H1 (cell line): ENCODE data around the gene TRAF5. TPM values are rescaled to one million over a fixed set of nuclear protein-coding genes. Genes with fewer than 3 reads are reported as not detected.

Source experiments
- CTCF ChIA-PET: fragments of 300-600 bp; sonication (Branson Sonifier 250); formaldehyde crosslinking; loops from one replicate; lab custom pipeline; 2021; ENCODE audit not compliant: partially characterized antibody; lab: Charles Lee
- POLR2A ChIA-PET: fragments of 300-600 bp; sonication (Branson Sonifier 250); formaldehyde crosslinking; loops from one replicate; lab custom pipeline; 2021; ENCODE audit warnings: inconsistent platforms; ENCODE audit not compliant: partially characterized antibody; lab: Charles Lee
- DNase-seq, 2 experiments: peaks; one replicate each; pipeline versions ENCODE4 v3.0.0 to v3.0.0-alpha.2; 2010 to 2022; ENCODE audit warnings: low spot score in 2 of 2, low read depth in 1 of 2, mixed read lengths in 1 of 2
- FAIRE-seq: peaks from 2 replicates; lab custom pipeline; 2011; peaks lifted over from hg19 to GRCh38; lab: Jason Lieb, UNC
- H2AFZ ChIP-seq: 2 replicates; pipeline ENCODE4 v1.8.1; 2012; ENCODE audit warnings: low read length, inconsistent platforms
- H2AK5ac ChIP-seq: 2 replicates; pipeline ENCODE4 v1.6.1; 2013; ENCODE audit warnings: low read depth, low read length
- H2BK120ac ChIP-seq: replicated peaks from 2 replicates; pipeline ENCODE3; 2013; ENCODE audit warnings: low read depth, low read length, inconsistent platforms
- H2BK12ac ChIP-seq: 2 replicates; pipeline ENCODE4 v1.6.1; 2013; ENCODE audit warnings: low read depth, low read length
- H2BK15ac ChIP-seq: 2 replicates; pipeline ENCODE4 v1.6.1; 2013; ENCODE audit warnings: low read length
- H2BK20ac ChIP-seq: 2 replicates; pipeline ENCODE4 v1.6.1; 2013; ENCODE audit warnings: low read length
- H2BK5ac ChIP-seq: 2 replicates; pipeline ENCODE4 v1.6.1; 2013; ENCODE audit warnings: low read depth, low read length
- H3K14ac ChIP-seq: 2 replicates; pipeline ENCODE4 v1.6.1; 2013; ENCODE audit warnings: inconsistent platforms; ENCODE audit not compliant: insufficient read length
- H3K18ac ChIP-seq: 2 replicates; pipeline ENCODE4 v1.6.1; 2013; ENCODE audit warnings: low read length; ENCODE audit errors: extremely low read depth
- H3K23ac ChIP-seq: 2 replicates; pipeline ENCODE4 v1.6.1; 2013; ENCODE audit warnings: inconsistent platforms; ENCODE audit not compliant: insufficient read length
- H3K23me2 ChIP-seq: 2 replicates; pipeline ENCODE4 v1.6.1; 2013; ENCODE audit warnings: low read depth, low read length
- H3K27ac ChIP-seq: 2 replicates; pipeline ENCODE4 v1.6.1; 2011; ENCODE audit warnings: low read depth, low read length, inconsistent platforms
- H3K27me3 ChIP-seq, 4 experiments: replicated peaks in 1 of 4; 1 replicate in 1 of 4; 2 replicates in 3 of 4; pipeline versions ENCODE4 v1.6.1 to v1.8.1; 2011 to 2013; ENCODE audit warnings: low read length in 3 of 4, mild to moderate bottlenecking in 3 of 4, inconsistent platforms in 2 of 4, mixed read lengths in 2 of 4, moderate library complexity in 1 of 4; ENCODE audit not compliant: control insufficient read depth in 3 of 4, insufficient read depth in 3 of 4; ENCODE audit errors: extremely low read depth in 1 of 4
- H3K36me3 ChIP-seq, 4 experiments: 2 replicates each; pipeline versions ENCODE4 v1.6.1 to v1.8.1; 2011 to 2013; ENCODE audit warnings: mild to moderate bottlenecking in 4 of 4, low read length in 3 of 4, moderate library complexity in 2 of 4, control low read depth in 1 of 4, inconsistent platforms in 1 of 4; ENCODE audit not compliant: insufficient read depth in 4 of 4, control insufficient read depth in 2 of 4
- H3K4ac ChIP-seq: replicated peaks from 2 replicates; pipeline ENCODE3; 2013; ENCODE audit warnings: low read length, low read depth, mixed read lengths, inconsistent platforms; ENCODE audit not compliant: insufficient read length
- H3K4me1 ChIP-seq, 4 experiments: replicated peaks in 1 of 4; 1 replicate in 1 of 4; 2 replicates in 3 of 4; pipeline versions ENCODE4 v1.6.1 to v1.8.1; 2011 to 2013; ENCODE audit warnings: low read length in 3 of 4, inconsistent platforms in 2 of 4, mixed read lengths in 1 of 4; ENCODE audit not compliant: insufficient read depth in 4 of 4, control insufficient read depth in 3 of 4
- H3K4me2 ChIP-seq, 2 experiments: 2 replicates each; pipeline versions ENCODE4 v1.6.1 to v1.8.1; 2011 to 2013; ENCODE audit warnings: low read depth in 2 of 2, low read length in 2 of 2, control low read depth in 1 of 2, inconsistent platforms in 1 of 2, mild to moderate bottlenecking in 1 of 2; ENCODE audit not compliant: insufficient read depth in 1 of 2
- H3K4me3 ChIP-seq, 4 experiments: fragments of 200-600, 300-600 bp in 1 of 4; sonication (generic), shearing (Covaris generic), sonication (Bioruptor Twin) in 1 of 4; 2 replicates each; pipeline versions ENCODE4 v1.5.1 to v1.8.1; 2011 to 2016; ENCODE audit warnings: low read length in 4 of 4, low read depth in 3 of 4, control low read depth in 2 of 4, inconsistent platforms in 2 of 4, mild to moderate bottlenecking in 2 of 4, mixed read lengths in 1 of 4, moderate library complexity in 1 of 4; ENCODE audit not compliant: insufficient read depth in 2 of 4; ENCODE audit errors: extremely low read depth in 1 of 4
- H3K56ac ChIP-seq: replicated peaks from 2 replicates; pipeline ENCODE3; 2013; ENCODE audit warnings: low read depth, mild to moderate bottlenecking, mixed read lengths, low read length, inconsistent platforms; ENCODE audit not compliant: insufficient read length
- H3K79me1 ChIP-seq: 2 replicates; pipeline ENCODE4 v1.6.1; 2013; ENCODE audit warnings: low read depth, low read length, control low read depth
- H3K79me2 ChIP-seq, 2 experiments: 2 replicates each; pipeline versions ENCODE4 v1.6.1 to v1.8.1; 2012 to 2013; ENCODE audit warnings: low read length in 2 of 2, mild to moderate bottlenecking in 2 of 2, inconsistent platforms in 1 of 2; ENCODE audit not compliant: insufficient read depth in 2 of 2, control insufficient read depth in 1 of 2
- H3K9ac ChIP-seq, 4 experiments: replicated peaks in 1 of 4; 1 replicate in 1 of 4; 2 replicates in 3 of 4; pipeline versions ENCODE4 v1.6.1 to v1.8.1; 2011 to 2013; ENCODE audit warnings: low read depth in 3 of 4, low read length in 3 of 4, control low read depth in 2 of 4, mild to moderate bottlenecking in 2 of 4, moderate library complexity in 2 of 4, inconsistent platforms in 1 of 4; ENCODE audit errors: extremely low read depth in 1 of 4
- H3K9me3 ChIP-seq, 2 experiments: 2 replicates each; pipeline versions ENCODE4 v1.6.1 to v1.8.1; 2012 to 2013; ENCODE audit warnings: mild to moderate bottlenecking in 2 of 2, moderate library complexity in 2 of 2, control low read depth in 1 of 2, inconsistent platforms in 1 of 2, low read depth in 1 of 2, low read length in 1 of 2, mixed read lengths in 1 of 2; ENCODE audit not compliant: insufficient read depth in 2 of 2
- H4K20me1 ChIP-seq, 2 experiments: replicated peaks in 1 of 2; 2 replicates each; pipeline versions ENCODE3 to v1.8.1; 2011 to 2013; ENCODE audit warnings: inconsistent platforms in 2 of 2, low read length in 2 of 2, mild to moderate bottlenecking in 1 of 2; ENCODE audit not compliant: insufficient read depth in 2 of 2, control insufficient read depth in 1 of 2
- H4K5ac ChIP-seq: 2 replicates; pipeline ENCODE4 v1.6.1; 2013; ENCODE audit warnings: low read length, low read depth, mixed read lengths, inconsistent platforms; ENCODE audit not compliant: insufficient read length
- H4K8ac ChIP-seq: 2 replicates; pipeline ENCODE4 v1.8.0; 2013; ENCODE audit warnings: mild to moderate bottlenecking, moderate library complexity, low read length, inconsistent platforms; ENCODE audit not compliant: insufficient read depth; ENCODE audit errors: extremely low read depth
- H4K91ac ChIP-seq: replicated peaks from 2 replicates; pipeline ENCODE3; 2013; ENCODE audit warnings: low read length, mixed read lengths, inconsistent platforms; ENCODE audit not compliant: insufficient read length
- BCL11A ChIP-seq, 2 experiments: IDR thresholded peaks; one replicate each; pipeline ENCODE4 v1.6.1; 2011; ENCODE audit warnings: low read depth in 2 of 2, low read length in 2 of 2, mild to moderate bottlenecking in 2 of 2
- HDAC2 ChIP-seq, 2 experiments: fragments of 300-600 bp in 1 of 2; sonication (generic) in 1 of 2; IDR thresholded peaks; 2 replicates each; pipeline ENCODE4 v1.6.1; 2011 to 2012; ENCODE audit warnings: low read depth in 2 of 2, low read length in 2 of 2, mild to moderate bottlenecking in 2 of 2, moderate library complexity in 2 of 2, borderline replicate concordance in 1 of 2, inconsistent platforms in 1 of 2
- POLR2AphosphoS5 ChIP-seq: IDR thresholded peaks from 2 replicates; pipeline ENCODE4 v1.6.1; 2011; ENCODE audit warnings: low read depth, low read length
- SAP30 ChIP-seq: fragments of 300-600 bp; sonication (generic); IDR thresholded peaks from 2 replicates; pipeline ENCODE4 v1.7.1; 2012; ENCODE audit warnings: low read length, moderate library complexity, mild to moderate bottlenecking, inconsistent platforms; ENCODE audit not compliant: insufficient read depth, insufficient replicate concordance
- WGBS, 2 experiments: shearing (Covaris generic) in 1 of 2; methylation state at CpG; one replicate each; pipeline versions ENCODE4 v1.1.6 to v1.1.7; 2013 to 2015; ENCODE audit warnings: low lambda C conversion rate in 2 of 2, mixed read lengths in 2 of 2, inconsistent platforms in 1 of 2, low coverage in 1 of 2, missing lambda C conversion rate in 1 of 2; ENCODE audit not compliant: insufficient replicate concordance in 2 of 2, insufficient coverage in 1 of 2, insufficient read length in 1 of 2; ENCODE audit errors: extremely low coverage in 1 of 2, missing lambda C conversion rate in 1 of 2; 5-methylcytosine and 5-hydroxymethylcytosine counted together
- polyA plus RNA-seq, 7 experiments: library from polyadenylated mRNA; depleted of rRNA in 3 of 7; stranded (reverse) in 5 of 7; unstranded in 2 of 7; fragments of >200 nt in 5 of 7; fragments of 200-250 nt in 2 of 7; gene quantifications; 1 replicate in 5 of 7; 2 replicates in 1 of 7; 4 replicates in 1 of 7; pipeline versions ENCODE4 v1.2.1 to v1.2.3, GENCODE V29; 2011 to 2013; ENCODE audit warnings: missing spikeins in 2 of 7, mixed read lengths in 2 of 7
- total RNA-seq: library from RNA; stranded (reverse); fragmentation: NEBNext Ultra II Directional; extraction: Animal tissue kit (Norgen Biotek cat#: 25700); gene quantifications from 2 replicates; pipeline ENCODE4 v1.2.1, GENCODE V29; 2021
- TF ChIP-seq, protein P1 (sequence below): IDR thresholded peaks from 2 replicates; pipeline ENCODE4 v1.6.1; 2011; ENCODE audit warnings: low read length, improper control_type of control experiment

TRAF5 gene
- total and polyA plus RNA-seq, 2 of the 8 experiments (the other 6 are each of a cell fraction or from before 2014, with no cell fraction given) = 13.0 to 17.1 TPM

DNA sequence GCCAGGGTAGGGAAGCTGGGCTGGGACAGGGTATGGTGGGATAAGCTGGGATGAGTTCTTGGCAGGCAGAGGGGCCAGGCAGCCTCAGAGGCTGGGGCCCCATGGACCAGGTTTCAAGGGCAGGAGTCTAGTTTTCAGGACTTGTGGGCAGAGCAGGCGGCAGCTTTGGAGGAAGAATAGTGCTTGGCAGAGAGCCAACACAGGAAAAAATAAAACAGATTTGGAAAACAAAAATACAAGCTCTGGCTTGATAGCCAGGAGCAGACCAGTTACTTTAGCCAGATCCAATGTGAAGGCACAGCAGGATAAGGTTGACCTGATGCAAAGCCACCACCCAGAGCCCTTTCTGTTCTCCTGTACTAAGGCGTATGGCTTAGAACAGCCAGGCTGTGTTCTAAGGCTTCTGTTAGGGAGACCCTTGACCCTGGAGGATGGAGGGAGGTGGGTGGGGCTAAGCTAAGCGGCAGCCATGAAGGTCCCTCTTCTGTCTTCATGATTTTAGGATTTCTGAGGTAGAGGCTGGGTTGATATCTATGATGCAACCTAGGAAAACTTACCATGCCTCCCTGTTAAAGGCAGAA is 5.5 kb downstream of the TRAF5 start:
- Histone ChIP-seq H3K27ac (no peak overlapping the region), H3K23ac (no peak overlapping the region), H3K4me2 (no peak overlapping the region), H3K23me2 (peaks cover under 1% of the 10 kb centered on the region; the same call in 1 of the 2 replicates), H2BK15ac (peak overlapping the region; percentile 77; the same call in 1 of the 2 replicates), H3K18ac (no peak overlapping the region), H3K56ac (no peak overlapping the region)
- POLR2A ChIA-PET = no interaction called here
- TF ChIP-seq, protein P1, sequence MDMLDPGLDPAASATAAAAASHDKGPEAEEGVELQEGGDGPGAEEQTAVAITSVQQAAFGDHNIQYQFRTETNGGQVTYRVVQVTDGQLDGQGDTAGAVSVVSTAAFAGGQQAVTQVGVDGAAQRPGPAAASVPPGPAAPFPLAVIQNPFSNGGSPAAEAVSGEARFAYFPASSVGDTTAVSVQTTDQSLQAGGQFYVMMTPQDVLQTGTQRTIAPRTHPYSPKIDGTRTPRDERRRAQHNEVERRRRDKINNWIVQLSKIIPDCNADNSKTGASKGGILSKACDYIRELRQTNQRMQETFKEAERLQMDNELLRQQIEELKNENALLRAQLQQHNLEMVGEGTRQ = no peak
- no peak for TF ChIP-seq HDAC2 (IDR thresholded peaks at IDR 0.05; ENCODE audit: borderline replicate concordance in 1 of 2, low read depth in 2 of 2, low read length in 2 of 2)
- no peak for TF ChIP-seq POLR2AphosphoS5
- TF ChIP-seq BCL11A (IDR thresholded peaks at IDR 0.05; ENCODE audit: low read depth in 2 of 2, low read length in 2 of 2) = no peak
- TF ChIP-seq SAP30 = no peak
- TF ChIP-seq, all 59 proteins: peak for 0
- H2AK5ac ChIP-seq = no peak overlapping the region
- peaks cover 0 to 4% of the 10 kb centered on the region in 2 experiments for H4K20me1 ChIP-seq
- H2BK20ac ChIP-seq = no peak overlapping the region
- H4K8ac ChIP-seq = no peak overlapping the region
- CTCF ChIA-PET = interaction anchor here (1.0 to 1.5 kb wide), 6 partner anchors 9 to 183 kb away, joined by 3 to 5 read pairs (median 4); no protein-coding TSS in a partner anchor
- no peak overlapping the region for H4K5ac ChIP-seq
- no peaks in the 10 kb centered on the region for H3K9me3 ChIP-seq
- H3K9ac ChIP-seq = no peak overlapping the region
- H3K27me3 ChIP-seq = no peaks in the 10 kb centered on the region; a peak in 3 of 7 replicates
- peaks cover 20% of the 10 kb centered on the region for H3K79me1 ChIP-seq
- H2BK120ac ChIP-seq = no peak overlapping the region
- H3K14ac ChIP-seq = no peak overlapping the region
- WGBS, 2 experiments = 90% methylated on average over 3 of the region's 3 CpGs; no CpG with 5 or more reads in 1 of the 2 experiments
- peak in 1 of 2 experiments; percentile 38 for DNase-seq
- no peak overlapping the region for H3K4ac ChIP-seq
- H3K36me3 ChIP-seq = no peaks in the 10 kb centered on the region
- H3K4me1 ChIP-seq = peaks cover 14 to 28% (median 26%) of the 10 kb centered on the region in 4 experiments
- H2AFZ ChIP-seq = no peak overlapping the region
- no peak for FAIRE-seq
- H3K4me3 ChIP-seq = no peak overlapping the region
- peaks cover 0 to 83% of the 10 kb centered on the region in 2 experiments; a peak in 2 of 4 replicates for H3K79me2 ChIP-seq
- H2BK12ac ChIP-seq = no peak overlapping the region
- H2BK5ac ChIP-seq = no peak overlapping the region
- no peak overlapping the region for H4K91ac ChIP-seq
